Prostate gland (tissue), 2 donors: Measurements from ENCODE around the gene ARV1.

Source experiments
- POLR2A ChIP-seq: fragments of 450-650 bp; IDR thresholded peaks from one replicate; pipeline ENCODE4 v1.6.1; 2016; ENCODE audit warnings: antibody characterized with exemption, mild to moderate bottlenecking
- POLR2AphosphoS5 ChIP-seq: sonication (generic); formaldehyde crosslinking; IDR thresholded peaks from one replicate; pipeline ENCODE4 v1.6.1; 2017; ENCODE audit warnings: antibody characterized with exemption
- TF ChIP-seq, protein P1 (sequence below), 4 experiments: fragments of 200-600 bp in 2 of 4; fragments of 450-650 bp in 2 of 4; sonication (generic) in 2 of 4; IDR thresholded peaks; 1 replicate in 3 of 4; 2 replicates in 1 of 4; pipeline ENCODE4 v1.5.1; 2016 to 2019; ENCODE audit warnings: antibody characterized with exemption in 4 of 4, mild to moderate bottlenecking in 2 of 4, moderate library complexity in 2 of 4

DNA sequence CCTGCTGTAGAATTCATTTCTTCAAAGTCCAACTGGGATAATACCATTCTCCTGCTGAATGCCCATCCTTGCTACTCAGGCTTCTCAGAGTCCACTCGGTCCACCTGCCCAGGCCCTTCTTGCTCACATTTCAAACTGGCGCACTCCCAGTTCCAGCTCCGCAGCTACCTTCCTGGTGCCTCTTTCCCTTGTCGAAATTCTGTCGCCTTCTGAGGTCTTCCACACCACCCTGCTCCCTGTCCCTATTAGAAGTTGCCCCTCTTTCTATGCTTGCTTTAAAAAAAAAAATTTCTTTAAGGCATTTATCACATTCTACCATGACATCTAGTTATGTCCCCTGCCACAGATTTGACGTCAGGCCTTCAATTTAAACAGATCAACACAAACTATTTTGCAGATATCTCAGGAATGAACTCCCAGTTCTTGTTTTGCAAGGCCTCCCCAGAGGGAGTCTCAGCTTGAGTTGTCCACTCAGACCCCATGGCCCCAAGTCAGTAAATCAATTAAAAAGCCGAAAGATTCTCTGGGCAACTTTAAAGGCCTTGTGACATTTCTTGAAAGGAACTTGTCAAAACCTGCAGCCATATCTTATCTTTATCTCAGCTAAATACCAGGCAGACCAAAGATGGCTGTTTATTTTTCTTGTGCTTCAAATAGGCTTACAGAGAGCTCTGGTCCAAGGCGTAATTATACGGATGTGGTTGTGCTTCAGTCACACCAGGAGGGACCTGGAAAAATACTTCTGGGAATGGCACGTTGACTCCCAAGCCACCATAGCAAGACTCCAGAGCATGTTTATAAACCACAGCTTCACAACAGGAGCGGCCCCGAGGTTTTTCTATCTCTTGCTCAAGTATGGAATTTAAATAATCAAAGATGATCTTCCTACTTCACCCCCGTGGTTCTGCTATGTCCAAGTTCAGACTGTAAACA is 59.0 kb downstream of the ARV1 start:
- TF ChIP-seq, protein P1, sequence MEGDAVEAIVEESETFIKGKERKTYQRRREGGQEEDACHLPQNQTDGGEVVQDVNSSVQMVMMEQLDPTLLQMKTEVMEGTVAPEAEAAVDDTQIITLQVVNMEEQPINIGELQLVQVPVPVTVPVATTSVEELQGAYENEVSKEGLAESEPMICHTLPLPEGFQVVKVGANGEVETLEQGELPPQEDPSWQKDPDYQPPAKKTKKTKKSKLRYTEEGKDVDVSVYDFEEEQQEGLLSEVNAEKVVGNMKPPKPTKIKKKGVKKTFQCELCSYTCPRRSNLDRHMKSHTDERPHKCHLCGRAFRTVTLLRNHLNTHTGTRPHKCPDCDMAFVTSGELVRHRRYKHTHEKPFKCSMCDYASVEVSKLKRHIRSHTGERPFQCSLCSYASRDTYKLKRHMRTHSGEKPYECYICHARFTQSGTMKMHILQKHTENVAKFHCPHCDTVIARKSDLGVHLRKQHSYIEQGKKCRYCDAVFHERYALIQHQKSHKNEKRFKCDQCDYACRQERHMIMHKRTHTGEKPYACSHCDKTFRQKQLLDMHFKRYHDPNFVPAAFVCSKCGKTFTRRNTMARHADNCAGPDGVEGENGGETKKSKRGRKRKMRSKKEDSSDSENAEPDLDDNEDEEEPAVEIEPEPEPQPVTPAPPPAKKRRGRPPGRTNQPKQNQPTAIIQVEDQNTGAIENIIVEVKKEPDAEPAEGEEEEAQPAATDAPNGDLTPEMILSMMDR (IDR thresholded peaks at IDR 0.05), result no peak
- TF ChIP-seq POLR2A (no peak), POLR2AphosphoS5 (no peak)
